HG03378 (cell line): ENCODE results near the gene CLPX.
"Not testable (repeated sequence)": the region's sequence is repeated elsewhere in the genome, so short reads cannot be mapped to it uniquely, and the experiment has no call there.

Experiments
- ATAC-seq: cut with Tn5 transposase; IDR thresholded peaks from one replicate; pipeline ENCODE4 v1.9.1; 2021; ENCODE audit warnings: mild to moderate bottlenecking, moderate library complexity; ENCODE audit not compliant: unreplicated experiment

The CLPX gene

DNA sequence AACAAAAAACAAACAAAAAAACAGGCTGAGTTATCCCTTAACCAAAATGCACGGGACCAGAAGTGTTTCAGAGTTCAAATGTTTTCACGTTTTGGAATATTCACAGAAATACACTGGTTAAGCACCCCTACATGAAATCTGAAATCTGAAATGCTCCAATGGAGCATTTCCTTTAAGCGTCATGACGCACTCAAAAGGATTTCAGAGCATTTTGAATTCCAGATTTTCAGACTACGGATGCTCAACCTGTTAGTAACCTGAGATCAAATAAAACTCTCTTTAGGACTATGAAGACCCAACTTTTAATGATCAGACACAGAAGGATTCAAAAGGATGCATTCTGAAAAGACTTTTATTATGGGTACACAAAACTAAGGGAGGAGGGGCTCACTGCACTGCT lies 9.6 kb downstream of the CLPX start:
- no peak for ATAC-seq

DNA sequence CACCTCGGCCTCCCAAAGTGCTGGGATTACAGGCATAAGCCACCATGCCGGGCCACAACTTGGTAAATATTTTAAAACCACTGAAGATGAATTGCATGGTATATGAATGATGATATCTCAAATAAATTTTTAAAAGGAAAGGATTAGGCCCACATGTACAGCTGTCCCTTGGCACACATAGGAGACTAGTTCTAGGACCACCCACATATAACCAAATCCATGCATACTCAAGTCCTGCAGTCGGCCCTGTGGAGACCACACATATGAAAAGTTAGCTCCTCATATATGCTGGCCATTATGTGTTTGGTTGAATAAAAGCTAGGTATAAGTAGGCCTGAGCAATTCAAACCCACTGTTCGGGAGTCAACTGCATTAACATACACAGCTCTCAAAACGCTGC lies 10.6 kb downstream of the CLPX start:
- no peak for ATAC-seq

DNA sequence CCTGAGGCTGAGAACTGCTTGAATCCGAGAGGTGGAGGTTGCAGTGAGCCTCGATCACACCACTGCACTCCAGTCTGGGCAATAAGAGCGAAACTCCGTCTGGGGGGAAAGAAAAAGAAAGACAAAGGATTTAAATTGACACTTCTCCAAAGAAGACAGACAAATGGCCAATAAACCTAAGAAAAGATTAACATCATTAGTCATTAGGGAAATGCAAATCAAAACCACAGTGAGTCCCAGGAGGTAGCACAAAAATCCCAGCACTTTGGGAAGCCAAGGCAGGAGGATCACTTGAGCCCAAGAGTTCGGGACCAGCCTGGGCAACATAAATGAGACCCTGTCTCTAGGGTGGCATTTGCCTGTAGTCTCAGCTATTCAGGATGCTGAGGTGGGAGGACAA lies 12.6 kb downstream of the CLPX start:
- no peak for ATAC-seq

DNA sequence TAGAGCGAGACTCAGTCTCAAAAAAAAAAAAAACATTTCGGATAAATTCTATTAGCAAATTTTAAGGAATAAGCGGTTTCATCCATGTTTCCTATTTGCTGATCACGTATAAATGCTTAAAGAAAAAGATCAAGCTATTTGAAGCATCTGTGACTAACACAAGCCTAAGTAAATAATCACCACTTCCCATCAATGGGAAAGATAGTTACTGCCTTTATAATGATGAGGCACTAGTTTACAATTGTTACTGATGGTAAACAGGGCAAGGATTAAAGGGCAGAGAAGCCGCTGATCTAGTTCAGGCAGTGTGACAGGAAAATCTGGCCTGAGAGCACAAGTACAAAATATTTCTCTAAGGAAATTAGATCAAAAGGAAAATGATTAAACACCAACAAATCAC lies 13.7 kb downstream of the CLPX start:
- ATAC-seq = no peak

DNA sequence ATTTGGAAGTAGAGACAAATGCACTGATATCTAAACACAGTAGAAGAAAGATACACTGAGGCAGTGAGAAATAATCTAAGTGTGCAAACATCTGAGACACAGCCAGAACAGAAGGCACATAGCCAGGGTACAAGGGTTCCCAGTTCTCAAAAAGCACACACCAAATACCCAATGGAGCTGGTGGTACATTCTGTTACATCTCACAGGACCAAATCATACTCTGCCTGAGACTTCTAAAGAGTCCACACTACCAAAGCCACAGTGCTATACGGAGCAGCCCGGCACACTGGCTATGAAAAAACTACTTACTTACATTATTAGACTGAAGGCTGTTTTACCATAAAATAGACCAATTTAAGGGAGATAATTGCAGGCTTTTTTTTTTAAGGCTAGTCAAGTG lies 19.3 kb downstream of the CLPX start:
- no peak for ATAC-seq

DNA sequence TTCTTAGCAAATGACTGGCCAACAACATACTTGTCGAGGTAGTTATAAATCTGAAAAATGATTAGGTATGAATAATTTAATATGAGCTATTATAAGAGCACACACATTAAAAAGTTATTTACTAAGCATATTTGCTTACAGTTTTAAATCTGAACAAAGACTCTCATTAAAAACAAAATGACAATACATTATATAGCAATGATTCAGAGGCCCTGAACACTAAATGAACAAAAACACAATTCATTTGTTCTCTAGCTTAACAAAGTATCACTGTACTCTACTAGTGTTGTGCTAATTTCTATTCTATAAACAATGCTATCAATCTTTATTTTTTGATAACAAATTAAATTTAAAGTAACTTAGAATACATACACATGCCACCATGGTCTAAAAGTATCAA lies 21.0 kb downstream of the CLPX start:
- no peak for ATAC-seq

DNA sequence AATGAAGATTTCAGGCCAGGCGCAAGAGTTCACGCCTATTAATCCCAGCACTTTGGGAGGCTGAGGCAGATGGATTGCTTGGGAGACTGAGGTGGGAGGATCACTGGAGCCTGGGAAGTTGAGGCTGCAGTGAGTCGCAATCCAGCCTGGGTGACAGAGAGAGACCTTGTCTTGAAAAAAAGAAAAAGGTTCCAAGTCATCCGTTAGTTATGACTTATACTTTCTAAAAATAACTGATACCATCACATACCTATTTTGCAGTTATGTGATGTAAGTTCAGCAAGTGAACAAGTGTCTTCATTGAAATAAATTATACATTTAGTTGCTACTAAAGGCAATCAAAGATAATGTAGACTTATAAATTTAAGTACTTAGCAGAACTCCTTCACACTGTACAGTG lies 22.1 kb downstream of the CLPX start:
- ATAC-seq = no peak

DNA sequence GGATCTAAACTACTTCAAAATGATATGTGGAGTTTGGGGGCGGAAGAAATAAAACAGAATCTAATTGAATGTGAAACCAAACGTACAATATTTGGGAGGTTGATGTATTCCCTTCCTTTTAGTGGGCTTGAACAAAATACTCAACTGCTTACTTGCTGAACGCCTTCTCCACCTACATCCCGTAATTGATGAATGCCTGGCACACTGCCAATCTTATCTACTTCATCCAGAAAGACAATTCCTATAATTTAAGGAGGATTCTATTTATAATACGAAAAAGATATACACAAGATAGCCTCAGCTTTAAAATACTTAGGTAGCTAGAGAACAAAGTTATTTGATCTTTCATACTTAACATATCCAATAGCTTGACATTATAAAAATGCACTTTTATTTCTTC lies 28.4 kb downstream of the CLPX start:
- no peak for ATAC-seq

DNA sequence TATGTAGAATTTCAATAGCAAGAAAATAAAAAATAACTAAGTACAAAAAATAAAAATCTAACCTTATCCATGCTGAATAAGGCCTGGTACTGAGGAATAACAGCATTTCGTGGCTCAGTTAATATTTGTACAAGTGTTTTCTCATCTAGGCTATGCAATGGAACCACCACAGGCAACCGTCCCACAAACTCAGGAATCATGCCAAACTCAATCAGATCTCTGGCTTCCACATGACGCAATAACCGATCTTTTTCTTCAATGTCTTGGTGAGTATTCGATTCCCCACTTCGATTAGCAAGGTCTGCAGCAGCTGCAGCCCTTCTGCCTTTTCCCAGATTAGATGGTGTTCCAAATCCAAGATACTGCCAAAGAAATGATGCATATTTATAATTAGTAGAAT lies 30.4 kb downstream of the CLPX start:
- no peak for ATAC-seq

DNA sequence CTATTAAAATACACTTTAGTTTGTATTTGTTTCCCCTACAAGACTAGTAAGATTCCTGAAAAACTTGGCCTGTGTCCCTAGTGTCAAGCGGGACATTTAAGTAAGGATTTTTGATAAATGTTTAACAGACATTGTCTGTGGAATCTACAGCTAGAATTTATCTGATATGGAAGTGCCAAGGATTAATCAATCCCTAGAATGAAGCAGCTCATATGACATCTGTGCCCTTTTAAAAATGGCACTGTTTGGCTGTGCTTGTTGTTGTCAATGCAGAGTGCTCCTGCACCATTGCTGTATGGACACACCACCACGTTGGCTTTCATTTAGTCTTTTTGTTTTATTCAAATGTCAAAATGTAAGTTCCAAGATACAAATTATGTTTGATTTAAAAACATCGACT lies 37.2 kb downstream of the CLPX start:
- no peak for ATAC-seq

DNA sequence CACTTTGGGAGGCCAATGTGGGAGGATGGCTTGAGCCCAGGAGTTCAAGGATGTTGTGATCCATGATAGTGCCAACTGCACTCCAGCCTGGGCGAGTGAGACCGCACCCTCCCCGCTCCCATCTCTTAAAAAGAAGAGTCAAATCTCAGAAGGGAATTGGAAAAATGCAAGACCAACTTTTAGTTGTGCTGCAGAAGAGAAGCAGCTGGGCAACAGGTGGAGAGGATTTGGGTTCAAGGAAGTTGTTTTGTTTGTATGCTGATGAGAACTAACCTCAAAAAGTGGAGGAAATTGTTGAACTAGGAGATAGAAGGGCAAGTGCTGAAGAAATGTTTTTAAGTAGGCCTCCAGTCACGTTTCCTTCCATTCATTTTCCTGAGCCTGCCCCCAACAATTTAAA lies 38.7 kb downstream of the CLPX start:
- ATAC-seq = no peak

DNA sequence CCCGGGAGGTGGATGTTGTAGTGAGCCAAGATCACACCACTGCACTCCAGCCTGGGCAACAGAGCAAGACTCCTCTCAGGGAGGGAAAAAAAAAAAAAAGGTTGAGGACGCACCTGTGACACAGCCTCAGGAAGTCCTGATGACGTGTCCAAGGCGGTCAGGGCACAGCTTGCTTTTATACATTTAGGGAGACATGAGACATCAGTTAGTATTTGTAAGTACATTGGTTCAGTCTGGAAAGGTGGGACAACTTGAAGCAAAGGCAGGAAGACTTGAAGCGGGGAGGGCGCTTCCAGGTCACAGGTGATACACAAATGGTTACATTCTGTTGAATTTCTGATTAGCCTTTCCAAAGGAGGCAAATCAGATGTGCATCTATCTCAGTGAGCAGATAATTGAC lies 46.5 kb downstream of the CLPX start:
- not testable (repeated sequence) for ATAC-seq

DNA sequence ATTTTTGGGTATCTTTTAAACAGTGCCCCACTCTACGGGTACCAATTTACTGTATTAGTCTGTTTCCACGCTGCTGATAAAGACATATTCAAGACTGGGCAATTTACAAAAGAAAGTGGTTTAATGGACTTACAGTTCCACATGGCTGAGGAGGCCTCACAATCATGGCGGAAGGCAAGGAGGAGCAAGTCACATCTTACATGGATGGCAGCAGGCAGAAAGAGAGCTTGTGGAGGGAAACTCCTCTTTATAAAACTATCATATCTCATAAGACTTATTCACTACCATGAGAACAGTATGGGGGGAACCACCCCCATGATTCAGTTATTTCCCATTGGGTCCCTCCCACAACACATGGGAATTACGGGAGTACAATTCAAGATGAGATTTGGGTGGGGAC lies 47.2 kb downstream of the CLPX start:
- not testable (repeated sequence) for ATAC-seq

DNA sequence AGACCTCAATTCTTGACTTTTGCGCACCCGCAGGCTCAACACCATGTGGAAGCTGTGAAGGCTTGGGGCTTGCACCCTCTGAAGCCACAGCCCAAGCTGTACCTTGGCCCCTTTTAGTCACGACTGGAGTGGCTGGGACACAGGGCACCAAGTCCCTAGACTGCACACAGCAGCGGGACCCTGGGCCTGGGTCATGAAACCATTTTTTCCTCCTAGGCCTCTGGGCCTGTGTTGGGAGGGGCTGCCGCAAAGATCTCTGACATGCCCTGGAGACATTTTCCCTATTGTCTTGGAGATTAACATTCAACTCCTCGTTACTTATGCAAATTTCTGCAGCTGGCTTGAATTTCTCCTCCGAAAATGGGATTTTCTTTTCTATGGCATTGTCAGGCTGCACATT lies 48.1 kb downstream of the CLPX start:
- ATAC-seq = not testable (repeated sequence)

DNA sequence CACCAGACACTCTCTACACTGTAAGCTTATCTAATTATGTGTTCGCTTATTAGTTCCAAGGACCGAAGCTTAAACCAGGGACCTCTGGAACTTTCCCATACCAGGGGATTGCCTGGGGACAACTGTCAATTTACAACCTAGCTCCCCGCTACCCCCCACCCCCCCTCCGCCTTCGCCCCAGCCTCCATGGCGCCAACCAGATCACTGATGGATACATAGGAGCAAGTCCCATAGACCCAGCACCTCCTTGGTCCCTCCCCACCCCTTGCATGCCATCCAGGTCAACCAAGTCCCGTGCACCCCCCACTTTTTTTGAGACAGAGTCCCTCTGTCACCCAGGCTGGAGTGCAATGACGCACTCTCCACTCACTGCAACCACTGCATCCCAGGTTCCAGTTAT lies 50.6 kb downstream of the CLPX start:
- ATAC-seq = no peak

DNA sequence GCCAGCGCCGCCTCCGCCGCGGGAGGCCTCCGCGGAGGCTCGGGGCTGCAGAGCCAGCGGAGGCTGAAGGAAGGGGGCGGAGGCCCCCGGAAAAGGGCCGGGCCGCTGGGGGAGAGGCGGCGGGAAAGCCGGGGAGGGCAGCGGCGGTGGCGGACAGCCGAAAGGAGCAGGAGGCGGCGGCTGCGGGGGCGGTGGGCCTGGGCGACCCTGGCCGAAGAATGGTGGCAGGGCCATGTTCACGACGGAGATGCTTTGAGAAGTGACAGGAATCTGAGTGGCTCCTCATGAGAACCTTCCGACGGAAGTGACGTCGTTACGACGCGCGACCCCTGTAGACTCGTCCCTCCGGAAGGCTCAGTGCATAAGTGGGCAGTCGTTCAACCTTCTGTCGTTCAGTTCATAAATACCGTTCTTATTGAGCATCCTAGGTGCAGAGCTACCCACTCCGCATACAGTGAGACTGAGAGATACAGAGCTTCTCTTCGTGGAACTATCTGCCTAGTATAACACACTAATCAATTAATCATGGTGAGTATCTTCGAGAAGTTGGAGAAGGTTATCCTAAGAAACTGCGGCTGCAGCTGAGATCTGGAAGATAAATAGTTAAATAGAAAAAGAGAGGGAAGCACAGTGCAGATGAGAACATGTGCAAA lies 51.5 kb downstream of the CLPX start, which contains the start of gene PDCD7:
TSS of gene PDCD7 (minus strand) at position 261 of the 653 bp plus-strand sequence. CDS start at position 234, 27 bp downstream.
- peak; percentile 87 for ATAC-seq

DNA sequence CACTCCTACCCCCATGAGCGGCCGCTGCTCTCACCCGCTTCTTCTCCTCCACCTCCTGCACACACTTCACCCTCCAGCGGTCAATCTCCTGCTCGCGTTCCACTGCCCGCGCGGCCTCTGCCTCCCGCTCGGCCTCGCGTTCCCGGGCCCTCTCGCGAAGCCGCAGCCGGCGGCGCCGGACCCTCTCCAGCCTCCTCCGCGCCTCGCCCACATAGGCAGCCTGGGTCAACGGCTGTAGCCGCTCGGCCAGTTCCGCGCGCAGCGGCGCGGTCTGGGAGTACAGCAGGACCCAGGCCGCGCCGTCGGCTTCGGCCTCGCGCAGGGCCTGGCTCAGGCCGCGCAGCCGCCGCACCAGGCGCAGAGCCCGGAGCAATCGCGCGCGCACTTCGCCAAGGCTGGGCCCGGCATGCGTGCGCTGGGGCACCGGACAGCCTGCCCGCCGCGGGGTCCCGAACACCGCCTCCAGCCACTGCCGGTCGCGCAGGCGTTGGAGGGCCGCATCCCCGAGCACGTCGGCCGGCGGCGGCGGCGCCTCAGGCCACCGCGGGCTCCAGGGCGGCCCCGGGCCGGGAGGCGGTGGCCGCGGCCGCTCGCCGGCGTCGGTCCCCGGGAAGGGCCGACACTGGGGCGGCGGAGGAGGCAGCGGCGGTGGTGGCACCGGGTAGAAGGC lies 52.1 kb downstream of the CLPX start:
- peak; percentile 6 for ATAC-seq

DNA sequence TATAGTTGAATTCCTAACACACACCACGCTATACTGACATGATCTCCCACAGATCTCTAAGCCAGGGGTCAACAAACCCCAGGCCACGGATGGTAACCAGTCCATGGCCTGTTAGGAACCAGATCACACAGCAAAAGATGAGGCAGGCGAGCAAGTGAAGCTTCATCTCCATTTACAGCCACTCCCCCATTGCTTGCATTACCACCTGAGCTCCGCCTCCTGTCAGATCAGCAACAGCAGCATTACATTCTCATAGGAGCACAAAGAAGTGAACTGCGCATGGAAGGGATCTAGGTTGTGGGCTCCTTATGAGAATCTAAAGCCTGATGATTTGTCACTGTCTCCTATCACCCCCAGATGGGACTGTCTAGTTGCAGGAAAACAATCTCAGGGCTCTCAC lies 54.2 kb downstream of the CLPX start:
- ATAC-seq = no peak

DNA sequence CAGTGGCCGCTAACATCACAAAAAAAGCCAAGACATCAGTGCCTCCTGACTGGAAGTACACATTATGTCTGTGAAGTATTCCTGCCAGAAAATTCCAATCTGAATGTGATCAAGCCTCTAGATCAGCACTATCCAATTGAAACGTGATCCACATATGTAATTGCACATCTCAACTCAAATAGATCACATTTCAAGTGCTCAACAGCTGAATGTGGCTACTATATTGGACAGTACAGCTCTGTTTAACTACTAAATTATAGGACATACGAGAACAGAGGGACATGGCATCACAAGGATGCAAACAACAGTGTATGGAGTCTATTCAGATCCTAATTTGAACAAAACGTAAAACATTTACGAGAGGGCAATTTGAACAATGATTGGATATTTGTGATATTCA lies 69.6 kb downstream of the CLPX start:
- no peak for ATAC-seq

DNA sequence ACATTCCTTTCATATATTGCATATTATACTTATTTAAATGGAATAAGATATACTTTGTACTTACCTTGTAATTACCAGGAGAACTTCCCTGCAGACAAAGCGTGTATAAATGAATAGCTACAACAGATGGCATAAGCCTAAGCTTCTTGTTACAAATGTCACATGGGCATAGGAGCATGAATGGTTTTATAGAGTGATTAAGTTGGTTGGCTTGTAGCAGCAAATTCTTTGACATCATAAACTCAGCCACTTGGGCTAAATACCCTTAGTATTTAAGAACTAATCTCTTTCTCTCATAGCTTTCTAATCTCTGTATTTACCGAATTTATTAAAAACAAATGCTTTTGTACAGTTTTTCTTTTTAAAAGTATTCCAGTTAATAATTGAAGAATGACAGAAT lies 70.1 kb downstream of the CLPX start, which contains the start of gene UBAP1L:
TSS of gene UBAP1L (minus strand) at position 115 of the 400 bp plus-strand sequence. CDS start 8,985 bp downstream, outside the sequence.
- ATAC-seq = no peak

DNA sequence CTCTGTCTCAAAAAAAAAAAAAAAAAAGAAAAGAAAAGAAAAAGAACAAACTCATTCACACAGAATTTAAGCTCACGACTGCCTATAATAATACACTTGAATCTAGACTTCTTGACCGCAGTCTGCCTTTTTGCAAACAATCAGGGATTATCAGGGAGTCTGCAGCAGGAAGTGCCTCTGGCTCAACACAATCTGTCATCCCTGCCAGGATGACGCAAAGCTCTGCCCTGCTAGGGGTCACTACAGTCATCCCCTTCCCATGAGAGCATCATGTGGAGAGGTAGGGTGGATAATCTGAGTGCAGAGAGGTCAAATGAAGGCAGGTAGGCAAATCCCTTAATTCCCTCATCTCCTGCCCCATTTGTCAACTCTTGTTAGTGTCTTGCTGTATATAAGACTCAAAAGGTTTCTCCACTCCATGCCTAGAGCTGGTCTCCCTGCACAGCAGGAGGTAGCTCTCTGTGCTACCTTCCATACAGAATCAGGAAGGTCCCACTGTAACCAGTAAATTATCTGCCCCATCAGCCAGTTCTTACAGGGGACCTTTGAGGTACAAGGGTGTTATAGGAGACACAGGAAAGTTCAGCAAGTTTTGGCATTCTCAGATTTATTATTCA lies 74.4 kb downstream of the CLPX start:
- no peak for ATAC-seq

DNA sequence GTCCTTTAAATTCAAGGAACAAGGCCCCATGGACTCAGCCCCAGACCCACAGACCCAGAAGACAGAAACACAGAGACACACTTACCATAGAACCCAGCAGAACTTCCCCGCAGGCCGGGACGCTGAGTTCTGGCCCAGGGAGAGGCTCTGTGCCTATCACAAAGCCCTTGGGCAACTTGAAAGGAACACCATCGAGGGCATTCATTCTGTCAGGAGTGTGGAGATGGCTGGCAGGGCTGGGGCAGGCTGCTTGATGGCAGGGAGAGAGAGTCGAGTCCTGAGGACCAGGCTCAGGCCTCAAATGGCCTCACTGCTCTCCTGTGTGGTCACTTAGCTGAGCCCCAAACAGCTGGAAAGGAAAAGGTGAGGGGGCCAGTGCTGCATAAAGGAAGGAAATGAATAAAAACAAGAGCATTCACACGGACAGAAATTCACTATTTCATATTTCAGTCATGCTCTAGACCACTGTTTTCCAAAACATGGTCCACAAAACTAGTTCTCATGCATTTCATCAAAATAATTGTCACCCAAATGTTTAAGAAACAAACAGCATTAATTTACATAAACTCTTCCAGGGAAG lies 79.0 kb downstream of the CLPX start:
- ATAC-seq = no peak
